Thoracic aorta (tissue), 2 donors: ENCODE data around the gene PBX3. TPM values are rescaled to one million over a fixed set of nuclear protein-coding genes. Genes with fewer than 3 reads are reported as not detected.

Experiments used
- ATAC-seq: fragments of 150-250 bp; one replicate; pipeline ENCODE4 v1.8.0; 2017; ENCODE audit warnings: low read depth; ENCODE audit not compliant: insufficient number of reproducible peaks, low FRiP score
- DNase-seq: peaks from one replicate; pipeline ENCODE4 v3.0.0-alpha.2; 2020; ENCODE audit warnings: low spot score
- H3K27ac ChIP-seq, 2 donors: fragments of 200-600 bp; sonication (generic); 1 replicate in 1 of 2; 2 replicates in 1 of 2; pipeline ENCODE4 v1.5.1; 2016; ENCODE audit warnings: mild to moderate bottlenecking in 2 of 2, moderate library complexity in 2 of 2
- H3K27me3 ChIP-seq: fragments of 200-600 bp; sonication (generic); replicated peaks from 2 replicates; pipeline ENCODE4 v1.6.0; 2016; ENCODE audit warnings: mild to moderate bottlenecking; ENCODE audit not compliant: insufficient read depth
- H3K36me3 ChIP-seq: fragments of 200-600 bp; sonication (generic); one replicate; pipeline ENCODE4 v1.5.1; 2016
- H3K4me1 ChIP-seq, 2 donors: fragments of 200-600 bp; sonication (generic); 1 replicate in 1 of 2; 2 replicates in 1 of 2; pipeline versions ENCODE4 v1.5.1 to v1.6.0; 2016; ENCODE audit warnings: low read depth in 2 of 2, mild to moderate bottlenecking in 1 of 2; ENCODE audit not compliant: control insufficient read depth in 1 of 2
- H3K4me3 ChIP-seq: fragments of 200-600 bp; sonication (generic); 2 replicates; pipeline ENCODE4 v1.5.1; 2016; ENCODE audit warnings: mild to moderate bottlenecking
- H3K9me3 ChIP-seq: fragments of 200-600 bp; sonication (generic); 2 replicates; pipeline ENCODE4 v1.5.1; 2016
- total RNA-seq, 2 donors: library from RNA; depleted of rRNA; stranded (reverse); fragments of >200 nt; gene quantifications; one replicate each; pipeline versions ENCODE4 v1.1.0 to v1.2.3, GENCODE V29; 2016
- TF ChIP-seq, protein P1 (sequence below): fragments of 200-600 bp; sonication (generic); IDR thresholded peaks from one replicate; pipeline ENCODE4 v1.5.1; 2019; ENCODE audit warnings: antibody characterized with exemption

PBX3 gene
- total RNA-seq, 2 donors from 2014 or later, result 23.9 to 34.8 TPM

DNA sequence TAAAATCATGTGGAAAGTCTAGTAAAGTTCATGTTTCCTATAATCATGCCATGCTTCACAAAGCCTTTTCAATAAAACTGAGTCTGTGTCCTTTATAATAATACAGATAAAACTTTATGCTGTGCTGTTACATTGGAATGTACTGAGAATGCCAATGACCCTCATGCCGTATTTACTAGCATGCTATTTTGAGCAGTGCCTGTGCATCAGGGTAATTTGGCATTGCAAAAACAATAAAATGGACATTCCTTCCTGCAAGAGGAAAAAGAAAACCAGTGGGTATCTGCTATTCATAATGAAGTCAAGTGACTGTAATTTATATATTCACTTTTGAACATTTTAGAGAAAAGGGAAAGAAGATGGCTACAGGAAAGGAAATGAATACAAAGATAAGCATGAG is 159.0 kb downstream of the PBX3 start:
- Histone ChIP-seq H3K9me3 (no peaks in the 10 kb centered on the region), H3K36me3 (no peaks in the 10 kb centered on the region), H3K4me3 (no peak overlapping the region), H3K4me1 (peaks cover 0 to 4% of the 10 kb centered on the region in 2 donors), H3K27me3 (no peaks in the 10 kb centered on the region), H3K27ac (no peak overlapping the region)
- TF ChIP-seq, protein P1, sequence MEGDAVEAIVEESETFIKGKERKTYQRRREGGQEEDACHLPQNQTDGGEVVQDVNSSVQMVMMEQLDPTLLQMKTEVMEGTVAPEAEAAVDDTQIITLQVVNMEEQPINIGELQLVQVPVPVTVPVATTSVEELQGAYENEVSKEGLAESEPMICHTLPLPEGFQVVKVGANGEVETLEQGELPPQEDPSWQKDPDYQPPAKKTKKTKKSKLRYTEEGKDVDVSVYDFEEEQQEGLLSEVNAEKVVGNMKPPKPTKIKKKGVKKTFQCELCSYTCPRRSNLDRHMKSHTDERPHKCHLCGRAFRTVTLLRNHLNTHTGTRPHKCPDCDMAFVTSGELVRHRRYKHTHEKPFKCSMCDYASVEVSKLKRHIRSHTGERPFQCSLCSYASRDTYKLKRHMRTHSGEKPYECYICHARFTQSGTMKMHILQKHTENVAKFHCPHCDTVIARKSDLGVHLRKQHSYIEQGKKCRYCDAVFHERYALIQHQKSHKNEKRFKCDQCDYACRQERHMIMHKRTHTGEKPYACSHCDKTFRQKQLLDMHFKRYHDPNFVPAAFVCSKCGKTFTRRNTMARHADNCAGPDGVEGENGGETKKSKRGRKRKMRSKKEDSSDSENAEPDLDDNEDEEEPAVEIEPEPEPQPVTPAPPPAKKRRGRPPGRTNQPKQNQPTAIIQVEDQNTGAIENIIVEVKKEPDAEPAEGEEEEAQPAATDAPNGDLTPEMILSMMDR, result no peak
- no peak for DNase-seq
- no peak for ATAC-seq

DNA sequence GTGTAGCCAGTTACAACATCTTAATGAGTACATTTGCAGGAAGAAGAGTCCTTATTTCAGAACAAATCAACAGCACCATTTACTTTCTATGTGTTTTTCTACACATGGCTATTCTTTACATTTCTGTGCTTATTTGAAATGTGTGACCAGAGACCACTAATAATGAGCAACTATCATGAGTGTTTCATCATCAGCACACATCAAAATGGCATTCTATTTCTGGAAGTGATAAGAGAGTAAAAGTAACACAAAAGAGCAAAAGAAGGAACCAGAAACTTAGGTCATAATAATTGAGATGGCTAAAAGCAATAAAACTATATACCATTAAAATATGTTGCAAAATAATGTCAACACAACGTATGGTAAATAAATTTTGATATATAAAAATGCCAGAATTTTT is 159.7 kb downstream of the PBX3 start:
- TF ChIP-seq, protein P1, result no peak
- no peaks in the 10 kb centered on the region for H3K36me3 ChIP-seq
- no peak overlapping the region for H3K4me3 ChIP-seq
- H3K9me3 ChIP-seq, result no peaks in the 10 kb centered on the region
- H3K4me1 ChIP-seq, result peaks cover 0 to 4% of the 10 kb centered on the region in 2 donors
- no peak for ATAC-seq
- H3K27ac ChIP-seq, result no peak overlapping the region
- no peaks in the 10 kb centered on the region for H3K27me3 ChIP-seq
- DNase-seq, result no peak

DNA sequence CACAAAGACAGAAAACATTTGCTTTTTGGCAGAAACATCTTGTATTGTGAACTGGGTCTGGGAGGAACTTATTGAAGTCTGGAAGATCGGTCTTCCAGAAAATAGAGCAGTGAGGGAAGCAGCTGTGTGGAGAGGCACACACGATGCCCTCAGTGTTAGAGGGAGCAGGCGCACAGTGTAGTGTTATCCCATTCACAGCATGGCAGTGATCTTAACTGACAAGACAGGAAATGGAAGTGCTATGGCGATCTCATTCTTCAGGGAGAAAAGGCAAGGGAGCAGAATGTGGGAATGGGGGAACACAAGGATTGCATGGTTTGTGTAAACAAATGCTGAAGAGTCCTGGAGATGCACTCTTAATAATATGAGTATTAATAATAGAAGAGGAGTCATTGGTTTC is 161.0 kb downstream of the PBX3 start:
- Histone ChIP-seq H3K4me3 (no peak overlapping the region), H3K9me3 (no peaks in the 10 kb centered on the region), H3K36me3 (no peaks in the 10 kb centered on the region), H3K4me1 (peaks cover 0 to 4% of the 10 kb centered on the region in 2 donors), H3K27me3 (no peaks in the 10 kb centered on the region), H3K27ac (no peak overlapping the region)
- TF ChIP-seq, protein P1, result no peak
- ATAC-seq (no peak), DNase-seq (no peak)

DNA sequence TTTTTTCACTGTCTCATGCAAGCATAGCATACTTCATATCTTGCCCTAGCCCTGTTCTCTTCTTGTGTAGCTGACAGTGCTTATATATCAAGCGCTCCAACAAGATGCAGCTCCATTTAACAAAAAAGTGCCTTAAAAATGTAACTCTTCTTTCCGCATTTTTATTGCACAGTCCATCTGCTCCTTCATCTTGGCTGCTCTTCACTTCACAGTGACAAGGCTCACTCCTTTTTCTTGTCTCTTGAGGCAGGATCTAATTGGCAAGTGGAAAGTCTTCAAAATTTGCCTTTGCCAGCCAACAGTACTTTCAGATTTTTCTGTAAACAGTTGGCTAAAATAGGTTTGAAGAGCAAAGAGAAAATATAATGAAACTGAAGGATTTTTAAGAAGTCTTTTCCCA is 161.8 kb downstream of the PBX3 start:
- DNase-seq (no peak), ATAC-seq (no peak)
- Histone ChIP-seq H3K4me3 (no peak overlapping the region), H3K27ac (no peak overlapping the region), H3K27me3 (no peaks in the 10 kb centered on the region), H3K36me3 (no peaks in the 10 kb centered on the region), H3K4me1 (peaks cover 0 to 4% of the 10 kb centered on the region in 2 donors), H3K9me3 (no peaks in the 10 kb centered on the region)
- TF ChIP-seq, protein P1, result no peak

DNA sequence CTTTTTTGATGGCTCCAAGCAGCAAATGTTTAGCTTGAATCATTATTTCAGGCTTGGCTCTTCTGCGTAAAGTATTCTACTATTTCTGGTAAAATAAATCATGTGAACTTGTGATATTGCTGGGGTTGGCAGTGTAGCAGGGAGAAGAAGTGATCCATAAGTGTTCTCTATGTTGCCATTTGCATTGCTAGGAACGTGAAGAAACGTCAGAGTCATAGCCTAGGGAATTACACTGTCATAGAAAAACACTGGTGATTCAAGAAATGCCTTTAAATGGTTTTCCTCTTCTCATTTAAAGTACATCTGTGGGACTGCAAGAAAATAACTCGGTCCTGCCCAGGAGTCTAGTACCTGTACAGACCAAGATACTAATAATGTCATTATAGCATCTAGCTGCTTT is 162.3 kb downstream of the PBX3 start:
- Histone ChIP-seq H3K36me3 (no peaks in the 10 kb centered on the region), H3K4me1 (peaks cover 0 to 4% of the 10 kb centered on the region in 2 donors), H3K27me3 (no peaks in the 10 kb centered on the region), H3K9me3 (no peaks in the 10 kb centered on the region), H3K27ac (no peak overlapping the region), H3K4me3 (no peak overlapping the region)
- TF ChIP-seq, protein P1, result no peak
- DNase-seq (no peak), ATAC-seq (no peak)
